Hematopoietic multipotent progenitor cell treated with erythropoietin and hydrocortisone succinate and interleukin-3 and kit ligand, for 17 days (in vitro differentiated cells): Measurements from ENCODE around the gene CCDC28B.
A peak's percentile ranks its signal among the peaks of the same experiment; 100 is the strongest.

ENCODE experiments used
- DNase-seq: peaks from one replicate; pipeline ENCODE4 v3.0.0-alpha.2; 2015; ENCODE audit warnings: low spot score

The CCDC28B gene

DNA sequence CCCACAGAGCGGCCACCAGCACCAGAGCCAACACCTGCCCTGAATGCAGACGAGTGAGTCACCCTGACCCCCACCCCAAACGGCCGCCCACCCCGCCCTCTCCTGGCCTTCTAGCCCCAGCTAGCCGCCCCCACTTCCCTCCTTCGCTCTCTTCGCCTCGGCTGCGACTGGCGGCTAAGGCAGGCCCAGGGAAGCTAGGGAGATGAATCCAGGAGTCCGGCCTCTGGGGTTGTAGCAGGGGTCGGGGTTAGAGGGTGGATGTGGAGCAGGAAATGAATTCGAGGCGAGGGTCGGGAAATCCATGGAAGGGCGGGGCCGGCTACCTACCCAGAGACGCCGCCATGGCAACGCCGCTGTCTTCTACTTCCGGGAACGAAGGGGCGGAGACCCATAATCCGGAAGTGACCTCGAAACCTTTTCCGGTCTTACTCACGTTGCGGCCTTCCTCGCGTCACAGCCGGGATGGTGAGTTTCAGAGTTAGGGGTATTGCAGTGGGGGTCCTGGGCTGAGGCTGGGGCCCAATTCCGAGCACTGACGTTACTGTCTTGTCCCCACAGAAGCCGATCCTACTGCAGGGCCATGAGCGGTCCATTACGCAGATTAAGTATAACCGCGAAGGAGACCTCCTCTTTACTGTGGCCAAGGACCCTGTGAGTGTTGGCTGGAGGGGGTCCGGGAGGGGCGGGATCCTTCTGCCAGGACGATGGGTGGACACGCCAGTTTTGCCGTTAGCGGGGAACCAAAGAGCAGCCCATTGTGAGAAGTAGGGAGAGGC is 21.8 kb downstream of the CCDC28B start, which contains the start of the genes EIF3I and TMEM234:
Gene EIF3I (plus strand): TSS at position 428 of the 776 bp plus-strand sequence. CDS start 35 bp downstream, at position 463.
Gene TMEM234 (minus strand): TSS at position 374 of the 776 bp plus-strand sequence. CDS start 31 bp downstream, at position 343.
- DNase-seq, result peak; percentile 94

DNA sequence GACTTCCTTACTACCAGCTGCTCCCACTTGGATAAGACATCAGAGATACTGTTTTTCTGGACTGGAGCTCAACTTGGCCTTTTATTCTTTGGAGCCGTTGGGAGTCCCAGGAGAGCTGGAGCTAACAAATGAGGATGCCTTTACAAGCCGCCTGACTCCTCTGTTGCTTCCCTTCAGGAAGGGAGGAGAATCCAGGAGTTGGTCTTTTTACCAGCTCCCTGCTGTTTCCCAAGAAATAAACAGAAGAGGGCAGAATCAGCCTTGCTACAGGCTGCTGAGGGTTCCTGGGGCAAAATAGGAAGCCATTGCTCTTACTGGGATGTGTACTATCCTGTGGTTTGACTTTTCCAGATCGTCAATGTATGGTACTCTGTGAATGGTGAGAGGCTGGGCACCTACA is 23.3 kb downstream of the CCDC28B start:
- DNase-seq, result no peak

DNA sequence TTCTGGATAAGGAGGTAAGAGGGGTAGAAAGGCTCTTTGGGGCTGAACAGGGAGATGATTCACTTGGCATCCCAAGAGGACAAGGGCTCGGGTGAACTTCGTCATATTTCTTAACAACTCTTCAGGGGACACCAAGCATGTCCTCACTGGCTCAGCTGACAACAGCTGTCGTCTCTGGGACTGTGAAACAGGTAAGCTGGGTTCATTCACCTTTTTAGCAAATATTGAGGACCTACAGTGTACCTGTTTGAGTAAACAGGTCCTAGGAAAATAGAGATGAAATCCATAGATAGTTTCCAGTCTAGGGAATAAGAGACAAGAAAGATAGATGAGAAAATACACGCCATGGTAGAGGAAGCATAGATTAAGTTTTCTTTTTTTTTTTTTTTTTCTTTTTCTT is 23.9 kb downstream of the CCDC28B start:
- DNase-seq, result no peak

DNA sequence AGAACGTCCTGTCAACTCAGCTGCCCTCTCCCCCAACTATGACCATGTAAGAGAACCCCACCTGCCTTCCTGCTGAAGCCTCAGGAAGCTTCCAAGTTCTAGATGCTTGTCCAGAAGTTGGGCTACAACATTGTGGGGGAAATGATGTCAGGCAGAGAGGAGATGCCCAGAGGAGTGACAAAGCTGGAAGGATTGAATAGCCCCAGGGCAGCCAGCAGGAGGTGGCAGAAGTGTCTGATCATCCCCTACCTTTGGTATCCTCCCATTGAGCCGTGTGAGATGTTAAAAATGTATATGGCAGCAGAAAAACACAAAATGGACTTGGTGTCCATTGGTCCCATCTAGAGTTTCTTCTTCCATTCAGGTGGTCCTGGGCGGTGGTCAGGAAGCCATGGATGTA is 28.4 kb downstream of the CCDC28B start:
- DNase-seq, result no peak

DNA sequence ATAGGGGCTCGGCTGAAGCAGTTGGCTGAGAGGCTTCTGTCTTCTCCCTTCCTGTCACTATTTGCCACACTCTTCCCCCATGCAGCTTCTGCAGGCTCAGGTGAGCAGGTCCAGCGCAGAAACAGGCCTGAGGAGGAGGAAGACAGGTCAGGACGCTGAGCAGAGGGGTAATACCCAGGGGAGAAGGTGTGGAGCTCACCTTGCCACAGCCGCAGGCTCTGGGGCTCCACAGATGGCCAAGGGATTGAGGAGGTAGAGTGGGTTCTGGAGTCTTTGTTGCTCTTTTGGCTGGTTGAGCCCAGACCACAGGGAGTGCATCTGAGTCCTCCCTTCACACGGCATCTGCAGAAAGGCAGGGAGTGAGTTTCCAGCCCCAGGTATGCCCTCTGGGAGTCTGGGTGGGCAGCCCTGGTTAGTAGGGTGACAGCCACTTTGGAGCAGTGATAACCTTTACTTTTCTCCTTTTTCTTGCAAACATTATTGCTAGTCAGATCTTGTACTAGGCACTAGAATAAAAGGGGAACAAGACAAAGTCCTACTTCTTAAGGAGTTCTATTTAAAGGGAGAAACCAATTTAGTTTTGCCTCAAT is 31.5 kb downstream of the CCDC28B start:
- DNase-seq, result no peak

DNA sequence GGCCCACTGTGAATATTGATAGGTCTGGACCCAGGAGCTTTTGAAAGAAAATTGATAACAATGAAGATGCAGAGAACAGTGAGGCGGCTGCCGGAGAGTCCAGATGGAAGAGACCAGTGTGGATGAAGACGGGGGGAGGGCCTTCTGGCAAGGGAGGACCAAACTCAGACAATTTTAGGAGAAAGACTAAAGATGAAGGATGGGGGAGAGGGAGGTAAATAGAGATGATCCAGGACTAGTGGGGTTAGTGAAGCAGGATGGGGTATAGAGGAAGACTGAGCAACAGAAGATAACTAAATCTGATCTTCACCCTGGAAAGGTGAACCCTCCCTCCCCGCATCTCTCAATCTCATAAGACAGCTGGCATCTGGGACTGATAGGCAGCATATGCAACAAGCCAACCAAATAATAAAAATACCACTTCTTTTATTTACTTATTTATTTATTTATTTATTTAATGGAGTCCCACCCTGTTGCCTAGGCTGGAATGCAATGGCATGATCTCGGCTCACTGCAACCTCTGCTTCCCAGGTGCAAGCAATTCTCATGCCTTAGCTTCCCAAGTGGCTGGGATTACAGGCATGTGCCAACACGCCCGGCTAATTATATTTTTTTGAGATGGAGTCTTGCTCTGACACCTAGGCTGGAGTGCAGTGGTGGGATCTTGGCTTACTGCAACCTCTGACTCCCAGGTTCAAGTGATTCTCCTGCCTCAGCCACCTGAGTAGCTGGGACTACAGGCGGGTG is 32.3 kb downstream of the CCDC28B start:
- no peak for DNase-seq

DNA sequence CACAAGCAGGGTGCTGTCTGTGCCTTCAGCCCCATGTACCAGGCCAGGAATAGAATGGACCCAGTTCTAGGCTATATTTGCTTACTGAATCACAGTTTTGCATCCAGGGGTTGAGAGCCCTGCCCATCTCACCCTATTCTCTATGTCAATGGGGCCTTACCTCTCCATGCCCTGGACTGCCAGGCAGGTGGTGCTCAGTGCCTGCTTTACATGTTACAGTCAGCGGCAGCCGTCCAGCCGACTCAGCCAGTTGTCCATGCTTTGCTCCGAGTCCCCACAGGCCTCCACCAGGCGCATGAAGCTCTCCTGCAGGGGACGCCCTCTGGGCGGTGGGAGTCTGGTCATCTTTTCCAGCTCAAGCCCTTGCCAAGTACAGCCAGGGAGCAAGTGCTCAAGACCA is 34.4 kb downstream of the CCDC28B start:
- no peak for DNase-seq

DNA sequence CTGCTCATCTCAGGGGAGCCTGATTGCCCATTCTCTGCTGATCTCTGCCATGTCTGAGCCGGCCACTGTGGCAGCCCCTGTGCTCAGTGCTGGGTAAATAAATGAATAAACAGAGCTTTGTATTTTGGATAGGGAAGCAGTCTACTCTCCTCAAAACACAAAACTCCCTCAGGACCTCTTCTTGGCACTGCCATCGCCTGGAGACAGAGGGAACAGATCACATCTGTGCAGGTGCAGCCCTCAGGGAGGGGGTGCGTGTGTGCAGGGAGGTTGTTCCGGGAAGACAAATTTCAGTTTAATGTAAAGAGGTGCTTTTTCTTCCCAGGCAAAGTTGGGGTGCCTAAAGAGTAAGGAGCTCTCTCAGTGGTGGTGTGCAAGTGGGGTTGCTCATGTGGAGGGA is 38.9 kb downstream of the CCDC28B start:
- no peak for DNase-seq

DNA sequence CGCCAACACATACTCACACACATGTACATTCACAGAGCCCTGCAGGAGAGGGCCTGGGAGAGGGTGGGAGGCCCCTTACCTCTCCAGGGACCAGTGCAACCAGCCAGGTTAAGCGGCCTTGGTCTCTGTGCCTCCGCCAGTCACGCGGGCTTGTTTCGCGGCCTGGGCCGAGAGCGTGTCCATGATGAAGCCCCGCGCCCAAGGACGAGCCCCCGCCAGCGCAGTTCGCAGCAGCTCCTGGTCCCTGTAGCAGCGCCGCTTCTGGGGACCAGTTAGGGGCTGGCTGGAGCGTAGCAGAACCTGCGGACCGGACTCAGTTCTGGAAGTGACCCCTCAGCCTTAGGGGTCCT is 39.4 kb downstream of the CCDC28B start:
- DNase-seq, result no peak

DNA sequence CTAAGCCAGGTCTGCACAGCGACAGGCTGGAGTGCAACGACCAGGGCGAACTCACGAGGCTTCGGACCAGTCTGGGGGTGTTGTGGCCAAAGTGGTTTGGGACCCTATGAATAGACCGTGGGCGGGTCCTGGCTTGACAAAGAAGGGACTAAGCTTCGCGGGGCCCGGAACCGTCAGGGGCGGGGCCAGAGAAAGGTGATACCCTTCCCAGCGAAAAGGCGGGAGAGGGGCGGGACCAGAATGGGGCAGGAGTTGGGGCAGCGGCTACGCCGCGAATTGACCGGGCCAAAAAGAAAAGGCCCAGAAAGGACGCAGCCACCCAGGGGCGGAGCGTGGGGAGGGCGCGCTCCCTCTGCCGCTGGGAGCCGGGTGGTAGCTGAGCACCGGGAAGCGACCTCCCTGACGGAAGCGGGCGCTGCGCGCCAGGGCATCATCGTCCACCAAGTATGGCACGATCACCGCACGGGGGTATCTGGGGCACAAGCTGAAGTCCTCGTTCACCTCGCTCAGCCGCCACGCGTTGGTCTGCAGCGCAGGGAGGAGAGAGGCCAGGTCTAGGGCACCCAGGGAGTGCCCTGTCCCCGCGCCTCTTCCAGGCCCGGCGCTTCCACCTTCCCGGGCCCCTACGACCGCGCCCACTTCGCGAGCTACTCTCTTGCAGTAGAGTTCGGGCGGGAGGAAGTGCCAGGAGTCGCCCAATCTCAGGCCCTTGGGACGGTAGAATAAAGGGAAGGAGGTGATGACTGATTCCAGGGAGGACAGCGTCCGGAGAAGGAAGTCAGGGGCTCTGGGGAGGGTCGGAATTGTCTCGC is 40.0 kb downstream of the CCDC28B start:
- no peak for DNase-seq

DNA sequence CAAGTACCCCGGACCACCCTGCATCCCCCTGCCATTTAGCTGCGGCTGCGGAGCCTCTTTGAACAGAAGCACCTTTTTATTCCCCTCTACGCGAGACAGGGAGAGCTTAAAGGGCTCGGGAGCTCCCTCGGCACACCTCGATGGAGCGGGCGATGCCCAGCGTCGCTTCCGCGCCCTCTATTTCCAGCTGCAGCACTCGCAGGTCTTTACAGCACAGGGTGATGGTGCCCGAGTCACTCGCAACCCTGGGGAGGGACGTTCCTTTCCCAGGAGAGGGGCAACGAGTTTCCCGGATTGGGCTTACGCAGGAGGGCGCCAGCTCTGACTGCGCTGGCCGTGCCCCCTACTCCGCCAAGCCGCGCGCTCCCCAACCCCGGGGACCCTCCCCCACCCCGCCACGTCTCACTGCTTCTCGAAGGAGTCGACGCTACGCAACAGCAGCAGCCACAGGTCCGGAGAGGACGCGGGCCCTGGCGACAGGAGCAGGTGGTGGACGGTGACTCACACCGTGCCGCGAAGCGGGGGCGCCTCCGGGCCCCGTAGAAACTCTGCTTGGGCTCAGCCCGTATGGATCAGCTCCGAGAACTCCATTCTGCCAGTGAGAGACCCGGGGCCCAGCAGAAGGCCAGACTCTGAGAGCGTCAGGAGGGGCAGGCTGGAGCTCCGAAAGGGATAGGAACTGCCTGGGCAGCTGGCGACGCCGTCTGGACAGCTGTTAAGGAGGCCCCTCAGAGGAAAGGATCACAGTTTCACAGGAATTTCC is 40.8 kb downstream of the CCDC28B start:
- DNase-seq, result no peak

DNA sequence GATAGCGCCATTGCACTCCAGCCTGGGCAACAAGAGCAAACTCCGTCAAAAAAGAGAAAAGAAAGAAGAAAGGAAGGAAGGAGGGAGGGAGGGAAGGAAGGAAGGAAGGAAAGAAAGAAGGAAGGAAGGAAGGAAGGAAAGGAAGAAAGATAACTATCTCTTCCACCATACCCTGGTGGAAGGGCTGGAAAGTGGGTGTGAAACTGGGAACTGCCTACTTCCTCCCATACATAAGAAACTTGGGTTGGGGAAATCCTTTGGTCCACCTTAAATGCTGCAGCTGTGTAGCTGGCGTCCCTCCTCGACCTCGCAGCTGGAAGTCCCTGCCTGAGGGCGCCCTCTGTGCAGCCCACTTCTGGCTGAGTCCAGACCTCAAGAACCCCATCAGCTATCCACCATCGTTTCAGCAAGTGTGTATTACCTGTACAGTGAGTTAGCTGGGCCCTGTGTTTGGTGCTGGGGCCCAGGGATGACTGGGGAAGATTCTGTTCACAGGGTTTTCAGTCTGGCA is 42.0 kb downstream of the CCDC28B start:
- no peak for DNase-seq

DNA sequence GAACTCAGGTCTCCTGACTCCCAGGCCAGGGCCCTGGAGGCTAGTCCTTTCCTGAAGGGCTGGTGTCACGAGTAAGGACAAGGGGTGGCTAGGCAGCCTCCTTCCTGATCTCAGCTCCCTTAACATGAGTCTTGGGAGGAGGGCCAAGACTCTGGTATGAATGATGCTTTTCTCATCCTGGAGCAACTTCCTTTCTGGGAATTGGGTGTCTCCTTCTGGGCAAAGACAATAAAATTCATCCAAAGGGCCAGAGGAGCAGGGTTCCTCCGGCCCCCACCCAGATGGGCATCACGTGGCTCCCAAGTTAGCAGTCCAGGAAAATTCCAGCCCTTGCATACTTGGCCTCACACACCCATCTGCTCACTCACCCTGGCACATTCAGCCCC is 46.5 kb downstream of the CCDC28B start, which contains the start of gene FAM167B:
Gene FAM167B (plus strand): TSS at position 335 of the 386 bp plus-strand sequence. CDS start 200 bp downstream, outside the sequence.
- no peak for DNase-seq

DNA sequence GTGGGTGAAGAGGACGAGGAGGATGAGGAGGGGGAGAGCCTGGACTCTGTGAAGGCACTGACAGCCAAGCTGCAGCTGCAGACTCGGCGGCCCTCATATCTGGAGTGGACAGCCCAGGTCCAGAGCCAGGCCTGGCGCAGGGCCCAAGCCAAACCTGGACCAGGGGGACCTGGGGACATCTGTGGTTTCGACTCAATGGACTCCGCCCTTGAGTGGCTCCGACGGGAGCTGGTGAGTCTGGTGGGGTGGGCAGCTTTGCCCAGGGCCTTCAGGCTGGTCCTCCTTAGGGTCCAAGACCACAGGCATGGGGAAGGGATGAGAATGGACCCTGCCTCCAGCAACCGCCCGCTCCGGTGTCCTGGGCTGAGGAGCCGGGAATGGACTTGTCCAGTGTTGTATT is 47.1 kb downstream of the CCDC28B start:
- no peak for DNase-seq

DNA sequence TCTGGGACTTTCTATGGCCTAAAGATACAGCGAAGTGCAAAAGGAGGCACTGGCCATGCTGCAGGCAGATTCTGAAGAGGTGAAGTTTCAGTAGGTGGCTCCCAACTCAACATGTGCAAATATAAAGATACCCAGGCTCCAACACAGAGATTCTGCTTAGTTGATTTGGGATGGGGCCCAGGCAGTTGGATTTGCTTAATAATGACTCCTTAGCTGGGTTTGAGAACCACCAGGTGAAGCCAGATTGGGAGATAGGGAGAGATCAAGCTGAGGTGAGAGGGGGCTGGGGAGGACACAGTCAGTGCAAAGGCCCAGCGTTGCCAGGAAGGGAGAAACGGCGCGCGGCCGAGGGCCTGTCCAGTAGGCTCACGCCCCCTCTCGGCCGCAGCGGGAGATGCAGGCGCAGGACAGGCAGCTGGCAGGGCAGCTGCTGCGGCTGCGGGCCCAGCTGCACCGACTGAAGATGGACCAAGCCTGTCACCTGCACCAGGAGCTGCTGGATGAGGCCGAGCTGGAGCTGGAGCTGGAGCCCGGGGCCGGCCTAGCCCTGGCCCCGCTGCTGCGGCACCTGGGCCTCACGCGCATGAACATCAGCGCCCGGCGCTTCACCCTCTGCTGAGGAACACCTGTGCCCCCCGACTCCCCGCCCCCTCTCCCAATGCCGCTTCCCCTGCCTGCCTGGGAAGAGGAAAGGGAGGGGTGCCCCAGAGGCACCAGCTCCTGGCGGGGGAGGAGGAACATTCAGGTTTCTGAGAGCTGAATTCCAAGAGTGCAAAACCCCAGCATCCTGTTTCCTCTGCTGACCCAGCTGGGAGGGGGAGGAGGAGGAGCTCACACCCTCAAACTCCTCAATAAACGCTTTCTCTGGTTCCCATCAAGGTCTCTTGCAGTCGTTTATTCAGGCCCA is 47.8 kb downstream of the CCDC28B start:
- DNase-seq, result peak; percentile 76

DNA sequence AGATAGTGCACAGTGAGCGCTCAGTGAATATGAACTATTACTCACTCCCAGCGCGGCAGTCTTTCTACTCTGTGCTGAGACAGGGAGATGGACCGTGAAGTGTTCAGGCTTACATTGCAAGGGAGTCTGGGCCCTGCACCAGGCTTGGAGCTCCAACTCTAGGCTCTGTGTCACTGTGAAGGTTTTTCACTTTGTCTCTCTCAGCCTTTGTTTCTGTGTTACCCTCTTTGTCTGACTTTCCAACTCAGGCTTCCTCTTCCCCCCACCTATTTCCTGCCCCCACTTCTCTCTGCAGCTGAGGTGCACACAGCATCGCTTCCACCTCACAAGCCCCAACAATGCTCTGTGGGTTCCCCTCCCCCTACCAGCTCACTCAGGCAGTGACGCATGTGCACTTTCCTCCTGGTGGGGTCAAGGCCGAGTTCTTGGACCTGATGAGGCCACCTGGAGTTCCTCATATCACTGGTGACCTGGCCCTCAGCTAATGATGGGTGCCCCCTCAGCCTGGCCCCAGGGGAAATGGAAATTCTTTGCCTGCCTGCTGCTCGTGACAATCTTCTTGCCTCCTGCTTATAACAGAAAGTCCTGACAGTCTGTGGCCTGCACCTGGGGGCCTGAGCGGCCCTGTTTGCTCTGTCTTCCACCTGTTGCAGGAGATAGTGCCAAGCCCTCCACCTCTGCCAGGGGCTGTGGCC is 49.6 kb downstream of the CCDC28B start:
- no peak for DNase-seq

DNA sequence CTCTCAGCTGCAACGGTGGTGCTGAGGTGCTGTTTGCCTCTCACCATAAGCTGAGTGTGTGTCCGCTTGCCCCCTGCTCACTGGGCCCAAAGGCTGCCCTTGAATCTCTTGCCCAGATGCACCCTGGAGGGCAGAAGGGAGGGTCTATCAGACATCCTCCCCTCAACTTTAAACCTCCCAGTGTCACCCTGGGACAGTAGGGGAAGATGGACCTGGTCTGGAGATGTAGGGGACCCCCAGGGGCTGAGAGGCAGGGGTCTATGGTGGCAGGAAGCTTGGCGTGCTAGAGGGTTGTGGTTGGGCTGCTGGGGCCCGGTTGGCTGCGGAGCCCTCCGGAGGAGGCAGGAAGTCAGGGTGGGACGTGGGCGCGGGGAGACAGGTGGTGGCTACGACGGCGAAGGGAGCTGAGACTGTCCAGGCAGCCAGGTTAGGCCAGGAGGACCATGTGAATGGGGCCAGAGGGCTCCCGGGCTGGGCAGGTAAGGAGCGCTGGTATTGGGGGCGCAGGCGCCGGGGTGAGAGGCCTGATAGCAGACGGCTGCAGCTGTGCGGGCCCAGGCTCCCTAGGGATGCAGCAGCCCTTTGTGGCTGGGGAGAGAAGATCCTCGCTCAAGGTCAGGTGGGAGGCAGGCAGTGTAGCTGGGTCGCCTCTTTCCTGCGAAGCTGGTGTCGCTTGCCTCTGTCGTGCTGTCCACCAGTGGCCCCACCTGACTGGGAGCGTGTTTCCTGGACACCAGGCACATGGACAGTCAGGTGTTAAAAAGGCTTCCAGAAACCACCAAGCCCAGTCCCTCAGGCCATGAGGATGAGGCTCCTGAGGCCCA is 50.7 kb downstream of the CCDC28B start, which contains the start of gene LCK:
Gene LCK (plus strand): TSS at position 373 of the 824 bp plus-strand sequence. CDS start 23,065 bp downstream, outside the sequence.
- DNase-seq, result no peak
